ENCODE measurements around the gene UQCR11.

DNA sequence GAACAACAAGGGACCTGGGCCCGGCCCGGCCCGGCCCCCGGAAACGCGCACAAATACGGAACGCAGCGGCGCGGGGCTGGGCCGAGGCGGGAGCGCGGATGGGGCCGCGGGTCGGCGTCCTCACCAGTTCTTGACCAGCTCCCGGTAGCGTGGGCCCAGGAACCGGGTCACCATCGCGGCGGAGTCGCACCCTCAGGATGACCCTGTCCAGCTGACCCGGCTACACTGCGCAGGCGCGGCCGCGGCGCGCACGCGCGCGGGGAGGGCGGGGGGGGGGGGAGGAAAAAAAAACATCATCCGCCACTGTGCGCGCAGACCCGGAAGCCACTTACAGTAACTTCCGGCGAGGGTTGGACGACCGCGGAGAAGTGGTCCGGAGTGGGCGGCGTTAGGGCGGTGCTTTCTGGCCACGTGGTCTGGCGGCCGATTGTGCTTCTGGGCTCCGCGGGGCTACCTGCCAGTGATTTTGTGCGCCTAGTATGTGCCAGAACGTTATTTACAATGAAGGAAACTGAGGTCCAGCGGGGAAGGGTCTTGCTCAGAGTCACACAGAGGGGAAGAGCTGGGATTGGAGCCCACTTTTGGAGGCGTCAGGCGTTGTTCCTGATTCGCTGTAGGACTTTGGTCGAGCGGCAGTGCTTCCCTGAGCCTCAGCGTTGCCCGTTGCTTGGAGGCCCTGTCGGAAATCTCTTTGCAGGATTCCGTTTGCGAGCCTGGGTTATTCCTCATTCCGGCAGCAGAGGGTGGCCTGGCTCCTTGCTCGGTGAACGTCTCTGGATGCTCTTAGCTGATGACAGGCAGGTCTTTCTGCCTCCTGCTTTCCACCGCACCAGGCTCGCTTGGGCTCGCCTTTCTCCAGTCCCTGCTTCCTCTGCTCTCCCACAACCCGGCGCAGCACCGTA lies at the start of gene UQCR11:
- TF ChIP-seq EZH2 (IDR thresholded peaks at IDR 0.05) (no peak), POLR2AphosphoS5 (IDR thresholded peaks at IDR 0.05; ENCODE audit: borderline replicate concordance, low read depth, low read length) (peak; percentile 96)

Data from SK-N-MC (cell line).